ENCODE results near the gene EFNA4.

The EFNA4 gene

GRCh38 chr1:155063550-155064110 lies at the start of gene EFNA4:
Gene EFNA4 (plus strand): TSS chr1:155063740. CDS start chr1:155063824, 84 bp downstream.
- DNase-seq (ENCODE audit: low spot score) (peak; percentile 94), FAIRE-seq (peak; percentile 92)

DNA sequence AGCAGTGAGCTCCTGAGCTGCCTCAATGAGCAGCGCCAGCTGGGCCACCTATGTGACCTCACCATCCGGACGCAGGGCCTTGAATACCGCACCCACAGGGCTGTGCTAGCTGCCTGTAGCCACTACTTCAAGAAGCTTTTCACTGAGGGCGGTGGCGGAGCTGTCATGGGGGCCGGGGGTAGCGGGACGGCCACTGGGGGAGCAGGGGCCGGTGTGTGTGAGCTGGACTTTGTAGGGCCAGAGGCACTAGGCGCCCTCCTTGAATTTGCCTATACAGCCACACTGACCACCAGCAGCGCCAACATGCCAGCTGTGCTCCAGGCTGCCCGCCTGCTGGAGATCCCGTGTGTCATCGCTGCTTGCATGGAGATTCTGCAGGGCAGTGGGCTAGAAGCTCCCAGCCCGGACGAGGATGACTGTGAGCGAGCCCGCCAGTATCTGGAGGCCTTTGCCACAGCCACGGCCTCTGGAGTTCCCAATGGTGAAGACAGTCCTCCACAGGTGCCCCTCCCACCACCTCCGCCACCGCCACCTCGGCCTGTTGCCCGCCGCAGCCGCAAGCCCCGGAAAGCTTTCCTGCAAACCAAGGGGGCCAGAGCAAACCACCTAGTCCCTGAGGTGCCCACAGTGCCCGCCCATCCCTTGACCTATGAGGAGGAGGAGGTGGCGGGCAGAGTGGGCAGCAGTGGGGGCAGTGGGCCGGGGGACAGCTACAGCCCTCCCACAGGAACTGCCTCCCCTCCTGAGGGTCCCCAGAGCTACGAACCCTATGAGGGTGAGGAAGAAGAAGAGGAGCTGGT lies 48.6 kb upstream of the EFNA4 start:
- DNase-seq (ENCODE audit: low spot score) (no peak), FAIRE-seq (no peak)

DNA sequence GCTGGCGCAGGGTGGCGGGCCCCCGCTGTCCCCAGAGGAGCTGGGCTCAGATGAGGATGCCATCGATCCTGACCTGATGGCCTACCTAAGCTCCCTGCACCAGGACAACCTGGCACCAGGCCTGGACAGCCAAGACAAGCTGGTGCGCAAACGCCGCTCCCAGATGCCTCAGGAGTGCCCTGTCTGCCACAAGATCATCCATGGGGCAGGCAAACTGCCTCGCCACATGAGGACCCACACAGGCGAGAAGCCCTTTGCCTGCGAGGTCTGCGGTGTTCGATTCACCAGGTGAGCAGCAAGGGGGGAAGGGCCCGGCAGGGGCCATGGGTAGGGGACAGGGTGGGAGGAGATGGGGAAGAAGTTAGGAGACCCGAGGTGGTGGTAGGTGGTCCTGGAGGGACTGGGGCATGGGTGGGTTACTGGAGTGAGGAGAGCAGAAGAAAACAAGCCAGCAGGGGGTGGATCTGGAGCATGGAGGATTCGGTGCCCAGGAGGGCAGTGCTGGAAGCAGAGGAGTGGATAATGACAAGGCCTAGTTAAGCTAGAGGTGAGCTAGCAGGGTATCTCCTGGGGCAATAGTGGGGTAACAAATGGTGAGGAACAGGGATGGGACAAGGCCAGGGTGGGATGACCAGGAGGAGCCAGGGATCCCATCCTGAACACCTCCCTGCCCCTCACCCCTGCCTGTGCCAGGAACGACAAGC lies 47.9 kb upstream of the EFNA4 start:
- FAIRE-seq = no peak
- no peak for DNase-seq (ENCODE audit: low spot score)

DNA sequence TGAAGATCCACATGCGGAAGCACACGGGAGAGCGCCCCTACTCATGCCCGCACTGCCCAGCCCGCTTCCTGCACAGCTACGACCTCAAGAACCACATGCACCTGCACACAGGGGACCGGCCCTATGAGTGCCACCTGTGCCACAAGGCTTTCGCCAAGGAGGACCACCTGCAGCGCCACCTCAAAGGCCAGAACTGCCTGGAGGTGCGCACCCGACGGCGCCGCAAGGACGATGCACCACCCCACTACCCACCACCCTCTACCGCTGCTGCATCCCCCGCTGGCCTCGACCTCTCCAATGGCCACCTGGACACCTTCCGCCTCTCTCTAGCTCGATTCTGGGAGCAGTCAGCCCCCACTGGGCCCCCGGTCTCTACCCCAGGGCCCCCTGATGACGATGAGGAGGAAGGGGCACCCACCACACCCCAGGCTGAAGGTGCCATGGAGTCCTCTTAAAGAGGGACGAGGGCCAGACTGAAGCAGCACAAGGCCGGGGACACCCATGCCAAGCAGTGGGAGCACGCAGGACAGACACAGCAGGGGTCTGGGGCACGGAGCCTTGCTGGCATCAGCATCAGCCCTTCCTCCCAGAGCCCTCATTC lies 47.2 kb upstream of the EFNA4 start:
- DNase-seq (ENCODE audit: low spot score) (no peak), FAIRE-seq (no peak)

- FAIRE-seq = peak; percentile 92
Measured at GRCh38 chr1:155017041-155017945, 46.2 kb upstream of the EFNA4 start.

GRCh38 chr1:155017946-155018316 lies 45.6 kb upstream of the EFNA4 start:
- DNase-seq (ENCODE audit: low spot score) = no peak
- FAIRE-seq = no peak

More at GRCh38 chr1:155017041-155017945, 46.2 kb upstream of the EFNA4 start:
- DNase-seq (ENCODE audit: low spot score) = peak; percentile 92

- FAIRE-seq (no peak), DNase-seq (ENCODE audit: low spot score) (no peak)
Measured at GRCh38 chr1:155018617-155019348, 44.8 kb upstream of the EFNA4 start.

DNA sequence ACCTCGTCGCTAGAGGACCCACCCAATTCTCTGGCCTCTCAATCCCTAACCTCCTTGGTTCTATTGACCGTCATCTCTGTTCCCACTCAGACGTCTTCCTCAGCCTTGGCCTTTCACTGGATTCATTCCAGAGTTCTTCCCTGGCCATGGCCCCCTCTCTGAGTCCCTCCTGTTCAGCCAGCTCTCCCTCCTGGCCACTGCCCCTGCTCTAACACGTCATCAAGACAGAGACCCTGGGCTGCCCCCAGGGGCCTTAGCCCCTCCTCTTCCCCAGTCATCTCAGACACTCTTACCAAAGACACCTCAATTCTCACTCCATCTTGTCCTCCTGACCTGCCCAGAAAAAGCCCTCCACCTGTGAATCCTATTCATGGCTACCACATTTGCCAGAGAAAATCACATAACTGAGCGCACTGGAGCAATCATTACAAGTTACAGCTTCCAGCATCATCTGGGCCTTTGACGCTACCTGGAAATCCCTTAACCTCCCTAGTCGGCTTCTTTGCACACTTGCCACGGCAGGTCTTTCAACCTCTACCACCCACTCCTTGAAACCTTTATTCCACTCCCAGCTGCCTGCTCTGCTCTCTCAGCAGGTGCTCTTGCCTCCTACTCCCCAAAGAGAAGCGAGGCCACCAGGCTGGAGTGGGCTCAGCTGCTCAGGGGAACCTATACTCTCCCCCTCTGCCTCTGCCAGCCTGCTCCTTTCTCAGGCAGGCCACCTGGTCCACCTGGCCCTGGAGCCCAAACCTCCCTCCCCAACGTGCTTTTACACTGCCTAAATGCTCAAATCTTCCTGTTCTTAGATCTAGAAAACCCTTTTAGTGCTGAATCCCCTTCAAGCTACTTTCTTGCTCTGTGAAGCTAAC lies 43.9 kb upstream of the EFNA4 start:
- DNase-seq (ENCODE audit: low spot score) (no peak), FAIRE-seq (no peak)

DNA sequence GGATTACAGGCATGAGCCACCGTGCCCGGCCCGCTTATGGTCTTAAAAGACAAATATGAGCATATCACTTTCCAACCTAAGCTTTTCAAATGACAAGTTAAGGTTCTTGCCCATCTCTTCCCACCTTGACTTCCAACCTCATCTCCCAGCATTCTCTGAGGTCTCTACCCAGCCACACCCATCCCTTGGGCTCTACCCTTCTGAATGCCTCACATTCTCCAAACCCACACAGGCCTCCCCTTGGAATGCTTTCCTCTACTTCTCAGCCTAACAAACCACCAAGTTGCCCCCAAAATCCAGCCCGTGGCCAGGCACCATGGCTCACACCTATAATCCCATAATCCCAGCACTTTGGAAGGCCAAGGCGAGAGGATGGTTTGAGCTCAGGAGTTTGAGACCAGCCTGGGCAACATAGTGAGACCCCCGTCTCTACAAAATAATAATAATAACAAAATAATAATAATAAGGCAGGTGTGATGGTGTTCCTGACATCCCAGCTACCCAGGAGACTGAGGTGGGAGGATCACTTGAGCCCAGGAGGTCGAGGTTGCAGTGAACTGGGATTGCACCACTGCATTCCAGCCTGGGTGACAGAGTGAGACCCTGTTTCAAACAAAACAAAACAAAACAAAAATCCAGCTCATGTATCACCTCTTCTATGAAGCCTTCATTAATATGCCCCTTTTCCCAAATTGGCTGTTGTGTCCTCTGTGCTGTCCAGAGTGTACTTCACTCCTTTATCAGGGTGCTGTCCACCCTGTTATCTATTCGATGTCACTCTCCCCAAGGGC lies 41.2 kb upstream of the EFNA4 start:
- no peak for FAIRE-seq

DNA sequence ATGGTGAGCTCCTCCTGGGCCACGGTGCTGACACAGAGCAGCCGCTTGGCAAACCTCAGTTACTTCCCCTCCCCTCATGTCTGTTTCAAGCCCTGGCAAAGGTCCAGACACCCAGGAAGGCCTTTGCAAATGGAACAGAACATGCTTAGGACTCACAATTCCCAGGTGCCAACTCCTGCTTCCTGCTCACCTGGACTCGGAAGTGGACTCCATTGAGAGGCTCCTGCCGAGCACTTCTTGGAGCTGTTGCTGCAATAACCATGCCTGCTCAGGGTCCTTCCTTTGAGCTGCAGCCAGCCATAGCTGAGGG lies 40.7 kb upstream of the EFNA4 start:
- FAIRE-seq (no peak), DNase-seq (ENCODE audit: low spot score) (no peak)

More for the DNA sequence above, 41.2 kb upstream of the EFNA4 start:
- no peak for DNase-seq (ENCODE audit: low spot score)

GRCh38 chr1:155023627-155024026 lies 39.9 kb upstream of the EFNA4 start:
- FAIRE-seq (no peak), DNase-seq (ENCODE audit: low spot score) (no peak)

GRCh38 chr1:155024315-155024714 lies 39.2 kb upstream of the EFNA4 start:
- no peak for DNase-seq (ENCODE audit: low spot score)
- FAIRE-seq = no peak

DNA sequence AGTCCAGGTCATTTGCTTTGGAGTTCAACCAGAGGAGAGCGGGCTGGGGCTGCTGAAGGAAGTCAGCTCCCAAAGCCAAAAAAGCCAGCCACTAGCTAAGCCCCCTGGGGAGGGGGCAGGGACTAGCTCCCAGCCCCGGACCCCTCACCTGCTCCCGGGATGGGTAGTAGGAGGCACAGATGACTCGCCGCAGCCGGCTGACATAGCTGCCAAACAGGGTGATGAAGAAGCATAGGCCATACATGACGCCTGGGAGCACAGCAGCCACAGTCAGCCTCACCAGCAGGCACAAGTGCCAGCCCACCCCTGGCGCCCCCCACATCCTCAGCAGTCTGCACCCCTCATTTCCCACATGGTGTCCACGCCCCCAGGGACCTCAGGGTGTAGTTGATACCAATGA lies 37.4 kb upstream of the EFNA4 start:
- FAIRE-seq (no peak), DNase-seq (ENCODE audit: low spot score) (no peak)

DNA sequence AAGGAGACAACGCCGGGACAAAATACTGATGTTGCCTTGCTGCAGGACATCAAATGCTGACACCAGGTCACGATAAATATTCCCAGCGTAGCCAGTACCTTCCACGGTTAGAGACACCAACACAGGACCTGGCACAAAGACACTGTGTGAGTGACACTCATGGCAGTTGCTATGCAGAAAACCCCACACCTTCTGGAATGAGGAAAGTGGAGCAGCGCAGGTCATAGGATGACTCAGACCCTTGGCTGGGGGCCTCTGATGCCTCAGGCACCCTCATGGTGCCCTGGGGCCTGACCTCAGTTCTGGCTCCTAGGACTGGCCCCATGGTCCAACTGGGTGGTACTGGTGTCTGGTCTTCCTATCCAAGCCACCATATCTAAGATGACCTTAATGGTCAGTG lies 37.0 kb upstream of the EFNA4 start:
- FAIRE-seq (peak; percentile 35), DNase-seq (ENCODE audit: low spot score) (peak; percentile 47)

GRCh38 chr1:155029513-155030242 lies 33.9 kb upstream of the EFNA4 start:
- no peak for DNase-seq (ENCODE audit: low spot score)
- no peak for FAIRE-seq

- no peak for DNase-seq (ENCODE audit: low spot score)
- FAIRE-seq = no peak
Measured at GRCh38 chr1:155030243-155030795, 33.2 kb upstream of the EFNA4 start.

GRCh38 chr1:155030899-155031298 lies 32.6 kb upstream of the EFNA4 start:
- FAIRE-seq (no peak), DNase-seq (ENCODE audit: low spot score) (no peak)

DNA sequence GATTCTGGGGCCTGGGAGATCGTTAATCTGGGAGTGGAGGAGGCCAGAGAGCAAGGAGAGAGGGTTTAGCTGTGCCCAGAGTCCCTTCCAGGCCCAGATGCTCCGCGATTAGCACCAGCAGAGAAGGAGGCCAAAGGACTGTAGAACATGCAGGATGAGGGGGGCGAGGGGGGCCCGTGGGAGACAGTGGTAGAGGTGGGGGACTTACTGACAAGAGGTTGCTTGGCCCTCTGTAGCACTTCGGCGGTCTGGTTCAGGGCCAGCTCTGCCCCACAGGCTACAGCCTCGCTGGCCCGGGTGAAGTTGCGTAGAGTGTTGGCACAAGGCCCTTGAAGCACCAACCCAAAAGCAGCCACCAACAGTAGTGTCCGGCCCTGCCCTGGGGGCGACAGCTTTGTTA lies 30.7 kb upstream of the EFNA4 start:
- no peak for FAIRE-seq

More for the DNA sequence above, 30.7 kb upstream of the EFNA4 start:
- no peak for DNase-seq (ENCODE audit: low spot score)
